Spinal cord (tissue), 10 donors: ENCODE data around the gene OR10J4. TPM values are rescaled to one million over a fixed set of nuclear protein-coding genes. Genes with fewer than 3 reads are reported as not detected.
"Not testable (repeated sequence)": the region's sequence is repeated elsewhere in the genome, so short reads cannot be mapped to it uniquely, and the experiment has no call there.

Source experiments
- DNase-seq, 6 donors: peaks; one replicate each; pipeline versions ENCODE4 v3.0.0 to v3.0.0-alpha.2; 2013 to 2015; ENCODE audit warnings: low spot score in 6 of 6, low read depth in 4 of 6
- H3K27ac ChIP-seq: one replicate; pipeline ENCODE4 v1.5.1; 2013; ENCODE audit warnings: low read depth, low read length, control low read depth
- H3K27me3 ChIP-seq: one replicate; pipeline ENCODE4 v1.6.1; 2013; ENCODE audit warnings: low read length; ENCODE audit not compliant: control insufficient read depth, insufficient read depth
- H3K36me3 ChIP-seq: one replicate; pipeline ENCODE4 v1.6.1; 2013; ENCODE audit warnings: low read length; ENCODE audit not compliant: control insufficient read depth, insufficient read depth
- H3K4me1 ChIP-seq: one replicate; pipeline ENCODE4 v1.6.1; 2013; ENCODE audit warnings: low read length; ENCODE audit not compliant: control insufficient read depth, insufficient read depth
- H3K4me3 ChIP-seq: one replicate; pipeline ENCODE4 v1.5.1; 2013; ENCODE audit warnings: low read depth, low read length, control low read depth
- H3K9me3 ChIP-seq: one replicate; pipeline ENCODE4 v1.6.1; 2013; ENCODE audit warnings: low read length; ENCODE audit not compliant: control insufficient read depth, insufficient read depth
- WGBS: methylation state at CpG from one replicate; pipeline ENCODE4 v1.1.5; 2013; ENCODE audit warnings: missing lambda C conversion rate; ENCODE audit not compliant: insufficient coverage; 5-methylcytosine and 5-hydroxymethylcytosine counted together
- polyA plus RNA-seq, 2 donors: library from polyadenylated mRNA; unstranded; fragments of 120-200 nt; gene quantifications; one replicate each; pipeline ENCODE4 v1.2.1, GENCODE V29; 2013; ENCODE audit not compliant: insufficient read length in 2 of 2
- total RNA-seq, 2 donors: library from RNA; depleted of rRNA in 1 of 2; stranded (reverse); fragments of 120-200 nt in 1 of 2; fragments of >200 nt in 1 of 2; gene quantifications; one replicate each; pipeline versions ENCODE4 v1.2.3 to v1.2.4, GENCODE V29; 2013 to 2014
- donor health status: healthy.

OR10J4 gene
- total and polyA plus RNA-seq, 4 donors = not detected

- DNase-seq = no peak
- 72% methylated on average over 2 of the region's 2 CpGs for WGBS
- Histone ChIP-seq H3K4me1 (no peaks in the 10 kb centered on the region), H3K9me3 (no peaks in the 10 kb centered on the region), H3K27ac (no peak overlapping the region), H3K27me3 (no peaks in the 10 kb centered on the region), H3K4me3 (no peak overlapping the region), H3K36me3 (no peaks in the 10 kb centered on the region)
Observed at GRCh38 chr1:159442428-159442827, 10.4 kb downstream of the OR10J4 start.

GRCh38 chr1:159443066-159443750 lies 11.2 kb downstream of the OR10J4 start:
- H3K27ac ChIP-seq = no peak overlapping the region
- no peaks in the 10 kb centered on the region for H3K4me1 ChIP-seq
- no peaks in the 10 kb centered on the region for H3K9me3 ChIP-seq
- no peak for DNase-seq
- H3K4me3 ChIP-seq = no peak overlapping the region
- WGBS = no CpG with 5 or more reads among the region's 4 CpGs
- no peaks in the 10 kb centered on the region for H3K36me3 ChIP-seq
- no peaks in the 10 kb centered on the region for H3K27me3 ChIP-seq

GRCh38 chr1:159444511-159444910 lies 12.5 kb downstream of the OR10J4 start:
- Histone ChIP-seq H3K27me3 (no peaks in the 10 kb centered on the region), H3K27ac (no peak overlapping the region), H3K9me3 (no peaks in the 10 kb centered on the region), H3K36me3 (no peaks in the 10 kb centered on the region), H3K4me1 (no peaks in the 10 kb centered on the region), H3K4me3 (no peak overlapping the region)
- DNase-seq = no peak

GRCh38 chr1:159448181-159448580 lies 16.2 kb downstream of the OR10J4 start:
- no peak for DNase-seq
- Histone ChIP-seq H3K27me3 (no peaks in the 10 kb centered on the region), H3K9me3 (no peaks in the 10 kb centered on the region), H3K36me3 (no peaks in the 10 kb centered on the region), H3K4me1 (no peaks in the 10 kb centered on the region), H3K4me3 (no peak overlapping the region), H3K27ac (no peak overlapping the region)
- WGBS = no CpG with 5 or more reads among the region's 1 CpG

GRCh38 chr1:159449605-159450004 lies 17.6 kb downstream of the OR10J4 start:
- not testable (repeated sequence) for H3K27me3 ChIP-seq, H3K4me1 ChIP-seq, H3K36me3 ChIP-seq, H3K9me3 ChIP-seq, H3K4me3 ChIP-seq, H3K27ac ChIP-seq, DNase-seq
- 97% methylated on average over 6 of the region's 23 CpGs for WGBS

- WGBS = no CpG with 5 or more reads among the region's 2 CpGs
- Histone ChIP-seq H3K27me3 (no peaks in the 10 kb centered on the region), H3K27ac (no peak overlapping the region), H3K9me3 (peaks cover 2% of the 10 kb centered on the region), H3K4me1 (no peaks in the 10 kb centered on the region), H3K36me3 (no peaks in the 10 kb centered on the region), H3K4me3 (no peak overlapping the region)
- no peak for DNase-seq
Observed at GRCh38 chr1:159459551-159459950, 27.5 kb downstream of the OR10J4 start.

GRCh38 chr1:159465191-159465603 lies 33.2 kb downstream of the OR10J4 start:
- Histone ChIP-seq H3K27ac (no peak overlapping the region), H3K9me3 (peaks cover 2% of the 10 kb centered on the region), H3K4me3 (no peak overlapping the region), H3K27me3 (no peaks in the 10 kb centered on the region), H3K36me3 (no peaks in the 10 kb centered on the region), H3K4me1 (no peaks in the 10 kb centered on the region)
- WGBS = 100% methylated on average over 1 of the region's 3 CpGs
- DNase-seq = no peak

- no peaks in the 10 kb centered on the region for H3K27me3 ChIP-seq
- WGBS = no CpG with 5 or more reads among the region's 2 CpGs
- no peak for DNase-seq
- H3K27ac ChIP-seq = no peak overlapping the region
- H3K9me3 ChIP-seq = no peaks in the 10 kb centered on the region
- H3K4me1 ChIP-seq = no peaks in the 10 kb centered on the region
- no peak overlapping the region for H3K4me3 ChIP-seq
- H3K36me3 ChIP-seq = no peaks in the 10 kb centered on the region
Observed at GRCh38 chr1:159468321-159468720, 36.3 kb downstream of the OR10J4 start.

GRCh38 chr1:159469921-159470533 lies 38.0 kb downstream of the OR10J4 start:
- peak in 2 of 6 donors; percentile 4 to 19 for DNase-seq
- H3K9me3 ChIP-seq = no peaks in the 10 kb centered on the region
- H3K27me3 ChIP-seq = no peaks in the 10 kb centered on the region
- no peaks in the 10 kb centered on the region for H3K36me3 ChIP-seq
- no peak overlapping the region for H3K27ac ChIP-seq
- 91% methylated on average over 2 of the region's 4 CpGs for WGBS
- H3K4me3 ChIP-seq = no peak overlapping the region
- H3K4me1 ChIP-seq = no peaks in the 10 kb centered on the region

- no peak overlapping the region for H3K4me3 ChIP-seq
- no peaks in the 10 kb centered on the region for H3K4me1 ChIP-seq
- no peak overlapping the region for H3K27ac ChIP-seq
- H3K36me3 ChIP-seq = no peaks in the 10 kb centered on the region
- H3K9me3 ChIP-seq = no peaks in the 10 kb centered on the region
- WGBS = 50% methylated on average over 1 of the region's 1 CpG
- H3K27me3 ChIP-seq = no peaks in the 10 kb centered on the region
- DNase-seq = peak in 1 of 6 donors; percentile 7
Observed at GRCh38 chr1:159473335-159473734, 41.3 kb downstream of the OR10J4 start.
